Calu3 (cell line): ENCODE results near the gene SERTM2. TPM values are rescaled to one million over a fixed set of nuclear protein-coding genes. Genes with fewer than 3 reads are reported as not detected.

Experiments used
- BruUV-seq: library from RNA; stranded (reverse); fragments of 400-500 nt; replicated peaks from 2 replicates; lab custom pipeline; 2021; lab: Mats Ljungman, UMichigan
- CTCF ChIA-PET: fragments of 300-600 bp; sonication (Branson Sonifier 250); formaldehyde crosslinking; loops from one replicate; lab custom pipeline; 2022; ENCODE audit warnings: antibody characterized with exemption; lab: Charles Lee
- DNase-seq: peaks from one replicate; pipeline ENCODE4 v3.0.0; 2022
- H3K27ac Mint-ChIP-seq: one replicate; pipeline ENCODE4 v1.8.0; 2022; ENCODE audit warnings: mixed read lengths; ENCODE audit not compliant: unreplicated experiment
- H3K27me3 Mint-ChIP-seq: one replicate; pipeline ENCODE4 v1.8.0; 2022; ENCODE audit warnings: mixed read lengths; ENCODE audit not compliant: unreplicated experiment
- H3K36me3 Mint-ChIP-seq: one replicate; pipeline ENCODE4 v1.8.0; 2022; ENCODE audit warnings: mild to moderate bottlenecking, moderate library complexity, mixed read lengths; ENCODE audit not compliant: insufficient read depth, unreplicated experiment
- H3K4me1 Mint-ChIP-seq: one replicate; pipeline ENCODE4 v1.8.0; 2022; ENCODE audit warnings: mild to moderate bottlenecking, low read depth, mixed read lengths; ENCODE audit not compliant: unreplicated experiment
- H3K4me3 Mint-ChIP-seq: one replicate; pipeline ENCODE4 v1.8.0; 2022; ENCODE audit warnings: mild to moderate bottlenecking, low read depth, moderate library complexity, mixed read lengths; ENCODE audit not compliant: unreplicated experiment
- H3K9me3 Mint-ChIP-seq: one replicate; pipeline ENCODE4 v1.8.0; 2022; ENCODE audit warnings: low read depth, mixed read lengths; ENCODE audit not compliant: unreplicated experiment
- intact Hi-C: fragments of 100-400 bp; cut with micrococcal nuclease; formaldehyde crosslinking; loops from one replicate; pipeline ENCODE4 v1.10.0; 2022; ENCODE audit not compliant: unreplicated experiment
- total RNA-seq: library from RNA; stranded (reverse); gene quantifications from 2 replicates; pipeline ENCODE4 v1.2.3, GENCODE V29; 2022
- TF ChIP-seq, protein P1 (sequence below): fragments of 200-600 bp; IDR thresholded peaks from one replicate; pipeline ENCODE4 v1.8.0; 2022; ENCODE audit warnings: antibody characterized with exemption; ENCODE audit not compliant: unreplicated experiment

Gene SERTM2
- total RNA-seq, 1 experiment from 2014 or later, result not detected

DNA sequence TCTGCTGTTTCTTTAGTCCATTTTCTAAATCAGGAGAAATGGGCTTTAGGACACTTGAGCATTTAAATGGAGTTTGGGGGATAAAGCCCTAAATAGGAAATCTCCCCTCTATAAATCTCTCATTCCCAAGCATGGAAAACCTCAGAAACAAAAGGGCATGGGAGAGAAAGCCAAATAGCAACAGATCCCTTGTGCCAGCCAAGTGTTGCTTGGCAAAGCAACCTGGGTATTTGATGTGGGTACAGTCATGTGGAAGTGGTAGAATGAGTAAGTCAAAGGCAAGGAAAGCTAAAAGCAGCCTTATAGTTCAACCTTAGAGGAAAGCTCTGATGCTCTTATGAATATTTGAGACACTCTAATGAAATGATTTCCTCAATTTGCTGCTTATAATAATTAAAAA lies 29.5 kb upstream of the SERTM2 start:
- TF ChIP-seq, protein P1, sequence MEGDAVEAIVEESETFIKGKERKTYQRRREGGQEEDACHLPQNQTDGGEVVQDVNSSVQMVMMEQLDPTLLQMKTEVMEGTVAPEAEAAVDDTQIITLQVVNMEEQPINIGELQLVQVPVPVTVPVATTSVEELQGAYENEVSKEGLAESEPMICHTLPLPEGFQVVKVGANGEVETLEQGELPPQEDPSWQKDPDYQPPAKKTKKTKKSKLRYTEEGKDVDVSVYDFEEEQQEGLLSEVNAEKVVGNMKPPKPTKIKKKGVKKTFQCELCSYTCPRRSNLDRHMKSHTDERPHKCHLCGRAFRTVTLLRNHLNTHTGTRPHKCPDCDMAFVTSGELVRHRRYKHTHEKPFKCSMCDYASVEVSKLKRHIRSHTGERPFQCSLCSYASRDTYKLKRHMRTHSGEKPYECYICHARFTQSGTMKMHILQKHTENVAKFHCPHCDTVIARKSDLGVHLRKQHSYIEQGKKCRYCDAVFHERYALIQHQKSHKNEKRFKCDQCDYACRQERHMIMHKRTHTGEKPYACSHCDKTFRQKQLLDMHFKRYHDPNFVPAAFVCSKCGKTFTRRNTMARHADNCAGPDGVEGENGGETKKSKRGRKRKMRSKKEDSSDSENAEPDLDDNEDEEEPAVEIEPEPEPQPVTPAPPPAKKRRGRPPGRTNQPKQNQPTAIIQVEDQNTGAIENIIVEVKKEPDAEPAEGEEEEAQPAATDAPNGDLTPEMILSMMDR, result no peak
- Mint-ChIP-seq H3K27ac (no peak overlapping the region), H3K36me3 (no peaks in the 10 kb centered on the region), H3K4me1 (no peaks in the 10 kb centered on the region), H3K27me3 (no peaks in the 10 kb centered on the region), H3K9me3 (peaks cover 3% of the 10 kb centered on the region), H3K4me3 (no peak overlapping the region)
- CTCF ChIA-PET, result no interaction called here
- intact Hi-C loops, result no loop called here
- no TSS peak for BruUV-seq
- no peak for DNase-seq

GRCh38 chrX:111483135-111483534 lies 28.3 kb upstream of the SERTM2 start:
- CTCF ChIA-PET, result no interaction called here
- no TSS peak for BruUV-seq
- H3K4me1 Mint-ChIP-seq, result no peaks in the 10 kb centered on the region
- peaks cover 7% of the 10 kb centered on the region for H3K9me3 Mint-ChIP-seq
- H3K27ac Mint-ChIP-seq, result no peak overlapping the region
- H3K27me3 Mint-ChIP-seq, result no peaks in the 10 kb centered on the region
- intact Hi-C loops, result no loop called here
- DNase-seq, result no peak
- H3K4me3 Mint-ChIP-seq, result no peak overlapping the region
- TF ChIP-seq, protein P1, result no peak
- no peaks in the 10 kb centered on the region for H3K36me3 Mint-ChIP-seq

- Mint-ChIP-seq H3K9me3 (peaks cover 9% of the 10 kb centered on the region), H3K4me3 (no peak overlapping the region), H3K4me1 (no peaks in the 10 kb centered on the region), H3K27ac (no peak overlapping the region), H3K27me3 (no peaks in the 10 kb centered on the region), H3K36me3 (no peaks in the 10 kb centered on the region)
- CTCF ChIA-PET, result no interaction called here
- no TSS peak for BruUV-seq
- DNase-seq, result no peak
- intact Hi-C loops, result no loop called here
- TF ChIP-seq, protein P1, result no peak
These were observed 27.6 kb upstream of the SERTM2 start for GRCh38 chrX:111483881-111484280.

GRCh38 chrX:111490688-111491087 lies 20.8 kb upstream of the SERTM2 start:
- no peak for DNase-seq
- TF ChIP-seq, protein P1, result no peak
- CTCF ChIA-PET, result no interaction called here
- Mint-ChIP-seq H3K36me3 (no peaks in the 10 kb centered on the region), H3K9me3 (peaks cover 11% of the 10 kb centered on the region), H3K27ac (no peak overlapping the region), H3K4me3 (no peak overlapping the region), H3K4me1 (no peaks in the 10 kb centered on the region), H3K27me3 (no peaks in the 10 kb centered on the region)
- intact Hi-C loops, result no loop called here
- no TSS peak for BruUV-seq
